HT-29 (cell line): ENCODE data around the gene PTPRF. TPM values are rescaled to one million over a fixed set of nuclear protein-coding genes. Genes with fewer than 3 reads are reported as not detected.
A peak's percentile ranks its signal among the peaks of the same experiment; 100 is the strongest.
"Not testable (repeated sequence)": the region's sequence is repeated elsewhere in the genome, so short reads cannot be mapped to it uniquely, and the experiment has no call there.

Source experiments
- DNase-seq: peaks from one replicate; pipeline ENCODE4 v3.0.0-alpha.2; 2015; ENCODE audit warnings: low spot score
- total RNA-seq: library from RNA; depleted of rRNA; stranded (reverse); fragments of >200 nt; shearing (Covaris generic); gene quantifications from 2 replicates; pipeline ENCODE4 v1.2.3, GENCODE V29; 2014; rRNA removed

PTPRF gene
- total RNA-seq, result 101 and 122 TPM in 2 replicates

GRCh38 chr1:43530483-43531106 is at the start of gene PTPRF:
Gene PTPRF, plus strand, starts transcription at chr1:43530883. Its CDS starts 14,193 bp downstream, at chr1:43545076.
- peak; percentile 71 for DNase-seq

GRCh38 chr1:43481491-43481890 is 49.2 kb upstream of the PTPRF start:
- no peak for DNase-seq

GRCh38 chr1:43482215-43482614 is 48.5 kb upstream of the PTPRF start:
- DNase-seq, result no peak

GRCh38 chr1:43484367-43484766 is 46.3 kb upstream of the PTPRF start:
- no peak for DNase-seq

- no peak for DNase-seq
These were observed 42.5 kb upstream of the PTPRF start for GRCh38 chr1:43488165-43488564.

GRCh38 chr1:43491061-43491460 is 39.6 kb upstream of the PTPRF start:
- DNase-seq, result no peak

- no peak for DNase-seq
These were observed 37.9 kb upstream of the PTPRF start for GRCh38 chr1:43492826-43493225.

- no peak for DNase-seq
These were observed 36.8 kb upstream of the PTPRF start for GRCh38 chr1:43493661-43494450.

- no peak for DNase-seq
These were observed 35.5 kb upstream of the PTPRF start for GRCh38 chr1:43495204-43495603.

GRCh38 chr1:43499898-43500297 is 30.8 kb upstream of the PTPRF start:
- no peak for DNase-seq

- not testable (repeated sequence) for DNase-seq
These were observed 28.9 kb upstream of the PTPRF start for GRCh38 chr1:43501806-43502205.

GRCh38 chr1:43503534-43503933 is 27.1 kb upstream of the PTPRF start:
- no peak for DNase-seq

- DNase-seq, result no peak
These were observed 25.5 kb upstream of the PTPRF start for GRCh38 chr1:43505077-43505780.

GRCh38 chr1:43506233-43506632 is 24.4 kb upstream of the PTPRF start:
- no peak for DNase-seq

GRCh38 chr1:43507296-43508295 is 23.1 kb upstream of the PTPRF start:
- no peak for DNase-seq

GRCh38 chr1:43509007-43509739 is 21.5 kb upstream of the PTPRF start:
- no peak for DNase-seq

- DNase-seq, result peak; percentile 45
These were observed 20.8 kb upstream of the PTPRF start for GRCh38 chr1:43509740-43510375.

GRCh38 chr1:43510621-43511020 is 20.1 kb upstream of the PTPRF start:
- DNase-seq, result no peak

GRCh38 chr1:43511394-43511793 is 19.3 kb upstream of the PTPRF start:
- DNase-seq, result no peak

GRCh38 chr1:43512133-43512532 is 18.6 kb upstream of the PTPRF start:
- no peak for DNase-seq
